T-cell (primary cell): ENCODE results near the gene NPC2. TPM values are rescaled to one million over a fixed set of nuclear protein-coding genes. Genes with fewer than 3 reads are reported as not detected.
"Not testable (repeated sequence)": the region's sequence is repeated elsewhere in the genome, so short reads cannot be mapped to it uniquely, and the experiment has no call there.

Source experiments
- ATAC-seq, 4 experiments: fragments of 200-7000 bp in 3 of 4; fragments of 150-1000 bp in 1 of 4; cut with Tn5 transposase; replicated peaks in 1 of 4; 1 replicate in 3 of 4; 2 replicates in 1 of 4; pipeline ENCODE4 v1.10.0; 2021; ENCODE audit warnings: moderate library complexity in 3 of 4, mild to moderate bottlenecking in 2 of 4, moderate number of reproducible peaks in 1 of 4
- CTCF ChIA-PET, 2 donors: fragments of 300-600 bp; sonication (Branson Sonifier 250); formaldehyde crosslinking; loops; one replicate each; lab custom pipeline; 2022; ENCODE audit warnings: antibody characterized with exemption in 2 of 2; lab: Charles Lee
- POLR2A ChIA-PET, 2 donors: fragments of 300-600 bp; sonication (Branson Sonifier 250); formaldehyde crosslinking; loops; one replicate each; lab custom pipeline; 2022; ENCODE audit warnings: antibody characterized with exemption in 2 of 2; lab: Charles Lee
- DNase-seq, 35 experiments: peaks; one replicate each; pipeline versions ENCODE4 v3.0.0 to v3.0.0-alpha.2; 2013 to 2023
- H3K27ac ChIP-seq: one replicate; pipeline ENCODE4 v1.5.1; 2013; ENCODE audit warnings: low read length
- H3K27me3 ChIP-seq, 2 experiments: replicated peaks in 1 of 2; 1 replicate in 1 of 2; 2 replicates in 1 of 2; pipeline versions ENCODE4 v1.6.1 to v1.7.0; 2013; ENCODE audit warnings: low read length in 1 of 2, mixed read lengths in 1 of 2; ENCODE audit not compliant: control insufficient read depth in 2 of 2, insufficient read depth in 2 of 2; ENCODE audit errors: extremely low read depth in 1 of 2
- H3K36me3 ChIP-seq, 2 donors: 1 replicate in 1 of 2; 2 replicates in 1 of 2; pipeline versions ENCODE4 v1.6.1 to v1.7.0; 2013; ENCODE audit warnings: low read length in 1 of 2; ENCODE audit not compliant: control insufficient read depth in 2 of 2, insufficient read depth in 1 of 2; ENCODE audit errors: extremely low read depth in 1 of 2
- H3K4me1 ChIP-seq, 2 experiments: 1 replicate in 1 of 2; 2 replicates in 1 of 2; pipeline versions ENCODE4 v1.6.1 to v1.7.0; 2013; ENCODE audit warnings: low read length in 2 of 2, mixed read lengths in 1 of 2; ENCODE audit not compliant: insufficient read depth in 2 of 2, control insufficient read depth in 1 of 2; ENCODE audit errors: extremely low read depth in 1 of 2
- H3K4me3 ChIP-seq, 2 donors: 1 replicate in 1 of 2; 2 replicates in 1 of 2; pipeline versions ENCODE4 v1.5.1 to v1.7.0; 2013; ENCODE audit warnings: mild to moderate bottlenecking in 2 of 2, low read length in 1 of 2, moderate library complexity in 1 of 2; ENCODE audit not compliant: control insufficient read depth in 1 of 2; ENCODE audit errors: extremely low read depth in 1 of 2
- H3K9me3 ChIP-seq: 2 replicates; pipeline ENCODE4 v1.7.0; 2013
- H3K27ac Mint-ChIP-seq, 2 donors: one replicate each; pipeline ENCODE4 v1.8.0; 2020 to 2021; ENCODE audit warnings: mild to moderate bottlenecking in 2 of 2, mixed read lengths in 2 of 2
- H3K27me3 Mint-ChIP-seq, 2 donors: one replicate each; pipeline ENCODE4 v1.8.0; 2021 to 2022; ENCODE audit warnings: mixed read lengths in 2 of 2
- H3K36me3 Mint-ChIP-seq: one replicate; pipeline ENCODE4 v1.8.0; 2021; ENCODE audit warnings: mixed read lengths
- H3K4me1 Mint-ChIP-seq, 3 donors: one replicate each; pipeline ENCODE4 v1.8.0; 2020 to 2022; ENCODE audit warnings: mixed read lengths in 3 of 3, mild to moderate bottlenecking in 1 of 3
- H3K4me3 Mint-ChIP-seq, 3 donors: one replicate each; pipeline ENCODE4 v1.8.0; 2020 to 2022; ENCODE audit warnings: mild to moderate bottlenecking in 3 of 3, mixed read lengths in 3 of 3, moderate library complexity in 3 of 3
- H3K9me3 Mint-ChIP-seq, 3 donors: one replicate each; pipeline ENCODE4 v1.8.0; 2020 to 2022; ENCODE audit warnings: mixed read lengths in 3 of 3
- WGBS: methylation state at CpG from one replicate; pipeline ENCODE4 v1.1.5; 2013; ENCODE audit warnings: missing lambda C conversion rate; ENCODE audit not compliant: insufficient coverage; 5-methylcytosine and 5-hydroxymethylcytosine counted together
- total RNA-seq, 35 experiments: library from RNA in 6 of 35; stranded (reverse) in 6 of 35; fragments of 120-200 nt in 1 of 35; gene quantifications; one replicate each; pipeline versions ENCODE4 v1.2.1 to v1.2.4 and lab custom pipeline; 2013 to 2026

NPC2 gene
- total RNA-seq (10 to 100 TPM; 32.4 to 61.4 (median 44.8) TPM), total RNA-seq (lab: John Stamatoyannopoulos, UW) (6.5 to 52.4 (median 18.1) reads per million in 29 experiments)
- total RNA-seq (2013) = 34.7 TPM

GRCh38 chr14:74492776-74493342 is at the start of gene NPC2:
NPC2 (minus strand) TSS chr14:74493305; CDS start chr14:74493274, 31 bp downstream.
- DNase-seq = peak in 1 of 35 experiments; percentile 5
- no peaks in the 10 kb centered on the region for H3K27me3 Mint-ChIP-seq
- Histone ChIP-seq H3K27me3 (peaks cover 0 to 3% of the 10 kb centered on the region in 2 experiments), H3K4me3 (peak within 1 kb of the TSS; percentile 79 to 89), H3K27ac (peak within 1 kb of the TSS; percentile 67), H3K36me3 (no peaks in the 10 kb centered on the region), H3K9me3 (no peaks in the 10 kb centered on the region), H3K4me1 (peaks cover 9 to 21% of the 10 kb centered on the region in 2 experiments)
- ChIA-PET CTCF (interaction anchor here in 1 of 2 donors (0.6 kb wide), 1 partner anchor 197 kb away, joined by 3 read pairs; no protein-coding TSS in a partner anchor), POLR2A (interaction anchor here in 1 of 2 donors (0.7 to 1.0 kb wide), 2 partner anchors 225 to 270 kb away, joined by 3 read pairs; partner anchors contain the start of gene YLPM1)
- peaks cover 30 to 48% (median 34%) of the 10 kb centered on the region in 3 donors for H3K4me1 Mint-ChIP-seq
- 0% methylated on average over 33 of the region's 35 CpGs for WGBS
- peak in 1 of 4 experiments; percentile 0 for ATAC-seq
- no peaks in the 10 kb centered on the region for H3K9me3 Mint-ChIP-seq
- no peak within 1 kb of the TSS for H3K4me3 Mint-ChIP-seq
- peak within 1 kb of the TSS; percentile 92 for H3K27ac Mint-ChIP-seq
- H3K36me3 Mint-ChIP-seq = peaks cover 5% of the 10 kb centered on the region

GRCh38 chr14:74542056-74542685 is 49.1 kb upstream of the NPC2 start:
- ATAC-seq (no peak), DNase-seq (no peak)
- Mint-ChIP-seq H3K27me3 (peaks cover 0 to 3% of the 10 kb centered on the region in 2 donors), H3K36me3 (no peaks in the 10 kb centered on the region), H3K4me3 (no peak overlapping the region), H3K9me3 (no peaks in the 10 kb centered on the region), H3K27ac (no peak overlapping the region), H3K4me1 (no peaks in the 10 kb centered on the region)
- H3K27me3 ChIP-seq = peaks cover 0 to 19% of the 10 kb centered on the region in 2 experiments
- ChIA-PET POLR2A (no interaction called here), CTCF (no interaction called here)
- H3K4me3 ChIP-seq = no peak overlapping the region
- H3K9me3 ChIP-seq = no peaks in the 10 kb centered on the region
- WGBS = 85% methylated on average over 10 of the region's 10 CpGs
- H3K36me3 ChIP-seq = no peaks in the 10 kb centered on the region
- no peaks in the 10 kb centered on the region for H3K4me1 ChIP-seq
- H3K27ac ChIP-seq = no peak overlapping the region

GRCh38 chr14:74541225-74541624 is 48.1 kb upstream of the NPC2 start:
- Histone ChIP-seq H3K4me1 (no peaks in the 10 kb centered on the region), H3K27me3 (peaks cover 0 to 15% of the 10 kb centered on the region in 2 experiments), H3K9me3 (no peaks in the 10 kb centered on the region), H3K36me3 (no peaks in the 10 kb centered on the region), H3K27ac (no peak overlapping the region), H3K4me3 (no peak overlapping the region)
- no CpG with 5 or more reads among the region's 3 CpGs for WGBS
- no peaks in the 10 kb centered on the region for H3K9me3 Mint-ChIP-seq
- peaks cover 0 to 3% of the 10 kb centered on the region in 2 donors for H3K27me3 Mint-ChIP-seq
- H3K36me3 Mint-ChIP-seq = no peaks in the 10 kb centered on the region
- no peaks in the 10 kb centered on the region for H3K4me1 Mint-ChIP-seq
- no peak overlapping the region for H3K27ac Mint-ChIP-seq
- ATAC-seq = no peak
- POLR2A ChIA-PET = no interaction called here
- no peak overlapping the region for H3K4me3 Mint-ChIP-seq
- CTCF ChIA-PET = no interaction called here
- DNase-seq = no peak

GRCh38 chr14:74539503-74539902 is 46.4 kb upstream of the NPC2 start:
- Mint-ChIP-seq H3K27ac (no peak overlapping the region), H3K4me1 (no peaks in the 10 kb centered on the region), H3K27me3 (peaks cover 0 to 3% of the 10 kb centered on the region in 2 donors), H3K36me3 (no peaks in the 10 kb centered on the region), H3K4me3 (no peak overlapping the region), H3K9me3 (no peaks in the 10 kb centered on the region)
- no peak for DNase-seq
- POLR2A ChIA-PET = no interaction called here
- H3K4me3 ChIP-seq = no peak overlapping the region
- CTCF ChIA-PET = no interaction called here
- H3K27ac ChIP-seq = no peak overlapping the region
- no peaks in the 10 kb centered on the region for H3K36me3 ChIP-seq
- no peaks in the 10 kb centered on the region for H3K4me1 ChIP-seq
- 88% methylated on average over 3 of the region's 4 CpGs for WGBS
- ATAC-seq = no peak
- H3K27me3 ChIP-seq = peaks cover 0 to 22% of the 10 kb centered on the region in 2 experiments
- H3K9me3 ChIP-seq = no peaks in the 10 kb centered on the region

- CTCF ChIA-PET = no interaction called here
- 94% methylated on average over 8 of the region's 11 CpGs for WGBS
- Mint-ChIP-seq H3K36me3 (no peaks in the 10 kb centered on the region), H3K4me1 (no peaks in the 10 kb centered on the region), H3K27me3 (peaks cover 0 to 3% of the 10 kb centered on the region in 2 donors), H3K27ac (no peak overlapping the region), H3K9me3 (no peaks in the 10 kb centered on the region), H3K4me3 (no peak overlapping the region)
- H3K36me3 ChIP-seq = no peaks in the 10 kb centered on the region
- H3K4me3 ChIP-seq = no peak overlapping the region
- no peaks in the 10 kb centered on the region for H3K4me1 ChIP-seq
- H3K9me3 ChIP-seq = no peaks in the 10 kb centered on the region
- H3K27me3 ChIP-seq = peaks cover 0 to 17% of the 10 kb centered on the region in 2 experiments
- H3K27ac ChIP-seq = no peak overlapping the region
- ATAC-seq (no peak), DNase-seq (no peak)
- POLR2A ChIA-PET = no interaction called here
Measured at GRCh38 chr14:74538411-74539391, 45.6 kb upstream of the NPC2 start.

- H3K9me3 ChIP-seq, H3K36me3 Mint-ChIP-seq, H3K4me3 Mint-ChIP-seq, H3K9me3 Mint-ChIP-seq, CTCF ChIA-PET, H3K27ac Mint-ChIP-seq, POLR2A ChIA-PET, H3K36me3 ChIP-seq, H3K27ac ChIP-seq, H3K27me3 Mint-ChIP-seq, H3K4me1 ChIP-seq, H3K27me3 ChIP-seq, H3K4me1 Mint-ChIP-seq, H3K4me3 ChIP-seq, ATAC-seq, DNase-seq: not testable (repeated sequence)
- 100% methylated on average over 1 of the region's 3 CpGs for WGBS
Measured at GRCh38 chr14:74536336-74536735, 43.2 kb upstream of the NPC2 start.
